Measurements from ENCODE around the gene OR2W1. TPM values are rescaled to one million over a fixed set of nuclear protein-coding genes. Genes with fewer than 3 reads are reported as not detected.

Gene OR2W1
- total RNA-seq, 1 experiment from 2014 or later = not detected

GRCh38 chr6:29014729-29015608 is 30.0 kb downstream of the OR2W1 start:
- DNase-seq = peak; percentile 59
- Histone ChIP-seq H3K9me3 (no peaks in the 10 kb centered on the region), H3K36me3 (no peaks in the 10 kb centered on the region), H3K27me3 (no peaks in the 10 kb centered on the region), H3K4me3 (peak overlapping the region; percentile 58)

- Histone ChIP-seq H3K9me3 (no peaks in the 10 kb centered on the region), H3K27me3 (no peaks in the 10 kb centered on the region), H3K36me3 (no peaks in the 10 kb centered on the region), H3K4me3 (peak overlapping the region; percentile 55)
- peak; percentile 62 for DNase-seq
These were observed 33.7 kb downstream of the OR2W1 start for GRCh38 chr6:29011276-29011734.

DNA sequence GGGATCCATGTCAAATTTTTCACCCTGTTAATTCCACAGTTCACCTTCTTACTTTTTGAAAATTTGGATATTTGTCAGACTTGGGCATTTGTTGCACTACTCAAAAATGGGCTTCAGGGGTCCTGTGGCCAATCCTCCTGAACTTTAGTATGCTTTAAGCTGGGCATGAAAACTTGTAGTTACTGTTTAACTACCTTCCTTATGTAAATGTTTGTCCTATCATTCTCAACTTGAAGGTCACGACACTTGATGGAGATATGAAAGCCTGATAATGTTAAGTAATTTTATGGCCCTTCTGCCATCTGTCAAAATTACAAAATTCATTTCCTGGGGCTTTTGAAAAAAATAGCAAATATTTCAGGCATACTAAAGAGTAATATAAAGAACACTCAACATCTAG is 35.6 kb downstream of the OR2W1 start:
- H3K36me3 ChIP-seq = no peaks in the 10 kb centered on the region
- DNase-seq = no peak
- H3K27me3 ChIP-seq = no peaks in the 10 kb centered on the region
- H3K4me3 ChIP-seq = no peak overlapping the region
- H3K9me3 ChIP-seq = no peaks in the 10 kb centered on the region

GRCh38 chr6:29008089-29008488 is 36.9 kb downstream of the OR2W1 start:
- Histone ChIP-seq H3K27me3 (no peaks in the 10 kb centered on the region), H3K4me3 (no peak overlapping the region), H3K9me3 (no peaks in the 10 kb centered on the region), H3K36me3 (no peaks in the 10 kb centered on the region)
- DNase-seq = no peak

- peak; percentile 61 for DNase-seq
These were observed 39.6 kb downstream of the OR2W1 start, which contains the start of gene ZNF311 for GRCh38 chr6:29005183-29005885. TSS of gene ZNF311 (minus strand) at chr6:29005315. CDS start at chr6:29003954, 1,361 bp downstream.

DNA sequence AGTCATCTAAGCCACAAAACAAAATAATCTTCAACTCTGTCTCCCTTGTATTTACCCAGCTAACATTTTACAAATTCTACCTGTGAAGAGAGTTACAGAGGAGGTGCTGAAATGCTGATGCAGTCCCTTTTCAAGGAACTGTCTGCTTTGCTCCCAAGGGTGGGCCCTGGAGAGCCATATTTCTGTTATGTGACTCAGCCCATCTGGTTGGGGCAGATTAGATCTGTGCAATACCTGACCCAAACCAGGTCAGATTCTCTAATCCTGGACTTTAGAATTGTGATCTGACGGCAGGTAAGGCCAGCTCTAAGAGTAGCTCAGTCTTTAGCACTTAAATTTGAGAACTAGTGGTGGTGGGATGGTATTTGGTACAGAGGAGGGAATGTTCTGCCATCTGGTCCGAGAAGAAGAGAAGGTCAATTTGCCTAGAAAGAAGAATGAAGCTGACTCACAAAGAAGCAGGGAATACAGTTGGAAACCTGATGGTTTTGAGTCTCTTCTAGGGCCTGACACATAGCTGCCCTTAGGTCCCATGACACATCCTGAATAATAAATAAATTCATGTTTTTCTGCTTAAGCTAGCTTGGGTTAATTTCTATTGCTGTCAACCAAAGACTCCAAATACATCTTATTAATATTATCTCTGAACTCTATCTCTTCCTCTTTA is 48.0 kb downstream of the OR2W1 start:
- Histone ChIP-seq H3K27me3 (no peaks in the 10 kb centered on the region), H3K9me3 (no peaks in the 10 kb centered on the region)
- no peak for DNase-seq

More at GRCh38 chr6:29005183-29005885, 39.6 kb downstream of the OR2W1 start, which contains the start of gene ZNF311:
- Histone ChIP-seq H3K27me3 (no peaks in the 10 kb centered on the region), H3K4me3 (peak within 1 kb of the TSS; percentile 61), H3K36me3 (no peaks in the 10 kb centered on the region), H3K9me3 (no peaks in the 10 kb centered on the region)

GRCh38 chr6:28995093-28995650 is 49.8 kb downstream of the OR2W1 start:
- no peak for DNase-seq
- Histone ChIP-seq H3K9me3 (no peaks in the 10 kb centered on the region), H3K27me3 (no peaks in the 10 kb centered on the region), H3K4me3 (no peak overlapping the region), H3K36me3 (no peaks in the 10 kb centered on the region)

More for the DNA sequence above, 48.0 kb downstream of the OR2W1 start:
- no peak overlapping the region for H3K4me3 ChIP-seq
- H3K36me3 ChIP-seq = no peaks in the 10 kb centered on the region

Other genes with a start within 250 kb of the OR2W1 start
- gene TRIM27, start 121.2 kb downstream of the OR2W1 start, total RNA-seq (2014; rRNA removed; shearing (Covaris generic); ENCODE audit: low replicate concordance) = 46.5 and 56.2 TPM in 2 replicates
- 1.4 TPM in 2 replicates for gene ZNF311, start 39.9 kb downstream of the OR2W1 start, total RNA-seq (2014; rRNA removed; shearing (Covaris generic); ENCODE audit: low replicate concordance)
- not detected in 2 replicates for gene OR2B3, start 42.1 kb upstream of the OR2W1 start, total RNA-seq (2014; rRNA removed; shearing (Covaris generic); ENCODE audit: low replicate concordance)
- gene OR2J1, start 54.3 kb upstream of the OR2W1 start, total RNA-seq (2014; rRNA removed; shearing (Covaris generic); ENCODE audit: low replicate concordance) = not detected in 2 replicates
- gene OR2J3, start 62.9 kb upstream of the OR2W1 start, total RNA-seq (2014; rRNA removed; shearing (Covaris generic); ENCODE audit: low replicate concordance) = not detected in 2 replicates
- not detected in 2 replicates for gene OR2J2, start 125.7 kb upstream of the OR2W1 start, total RNA-seq (2014; rRNA removed; shearing (Covaris generic); ENCODE audit: low replicate concordance)

Data from MG63 (cell line).